GM21825 (cell line): ENCODE results near the gene TAP2.

Experiments
- ATAC-seq: cut with Tn5 transposase; IDR thresholded peaks from one replicate; pipeline ENCODE4 v1.9.1; 2021; ENCODE audit warnings: mild to moderate bottlenecking, moderate library complexity; ENCODE audit not compliant: unreplicated experiment

The TAP2 gene

GRCh38 chr6:32854376-32855178 is 16.0 kb upstream of the TAP2 start:
- ATAC-seq: peak; percentile 17

- ATAC-seq: peak; percentile 79
Observed at GRCh38 chr6:32853541-32854375, 15.2 kb upstream of the TAP2 start, which contains the start of the genes PSMB9 and TAP1. PSMB9 (plus strand) TSS chr6:32854192; CDS start chr6:32854230, 38 bp downstream. TAP1 (minus strand) TSS chr6:32853704; CDS start chr6:32853636, 68 bp downstream.

DNA sequence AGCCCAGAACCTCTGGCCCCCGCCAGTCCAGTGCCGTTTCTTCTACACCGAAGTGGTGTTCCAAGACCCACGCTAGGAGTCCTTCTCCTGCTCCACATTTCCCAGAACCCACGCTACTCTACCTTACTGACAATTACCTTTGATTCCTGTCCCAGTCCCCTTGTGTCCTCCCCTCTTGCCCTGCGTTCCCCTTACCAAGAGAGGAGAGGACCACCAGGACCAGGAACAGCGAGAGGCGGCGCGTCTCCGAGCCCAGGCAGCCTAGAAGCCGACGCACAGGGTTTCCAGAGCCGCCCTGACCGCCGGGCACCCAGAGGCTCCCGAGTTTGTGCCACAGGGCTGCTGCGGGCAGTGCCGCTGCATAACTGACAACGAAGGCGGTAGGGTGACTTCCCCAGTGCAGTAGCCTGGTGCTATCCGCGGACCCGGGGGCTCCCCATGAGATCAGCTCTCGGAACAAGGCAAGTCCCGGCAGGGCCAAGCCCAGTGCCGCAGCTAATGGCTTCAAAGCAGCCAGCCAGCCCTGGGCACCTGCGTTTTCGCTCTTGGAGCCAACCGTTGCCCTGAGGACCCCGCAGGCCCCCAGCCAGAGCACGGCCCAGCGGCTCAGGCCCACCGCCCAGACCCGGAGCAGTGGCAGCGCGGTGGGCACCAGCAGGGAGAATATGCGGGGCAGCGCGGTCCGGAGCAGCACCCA is 14.5 kb upstream of the TAP2 start:
- ATAC-seq: peak; percentile 17

GRCh38 chr6:32852018-32852843 is 13.7 kb upstream of the TAP2 start:
- no peak for ATAC-seq

DNA sequence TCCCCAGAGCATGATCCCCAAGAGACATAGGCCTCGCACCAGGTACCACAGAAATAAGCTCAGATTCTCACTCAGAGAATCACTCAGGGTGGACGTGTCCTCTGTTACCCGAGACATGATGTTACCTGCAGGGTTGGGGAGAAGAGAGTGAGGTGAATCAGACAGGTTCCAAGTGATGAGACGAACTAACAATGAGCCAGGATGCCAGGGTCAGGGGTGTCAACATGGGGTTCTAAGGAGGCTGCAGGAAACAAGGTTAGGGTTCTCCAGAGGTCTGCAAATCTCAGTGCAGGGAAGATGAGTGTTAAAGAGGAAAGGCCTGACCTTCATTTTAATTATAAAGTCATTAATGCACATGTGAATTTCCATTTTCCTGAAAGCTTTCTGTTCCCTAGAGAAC is 12.5 kb upstream of the TAP2 start:
- no peak for ATAC-seq

- no peak for ATAC-seq
Observed at GRCh38 chr6:32849126-32849525, 10.6 kb upstream of the TAP2 start.

DNA sequence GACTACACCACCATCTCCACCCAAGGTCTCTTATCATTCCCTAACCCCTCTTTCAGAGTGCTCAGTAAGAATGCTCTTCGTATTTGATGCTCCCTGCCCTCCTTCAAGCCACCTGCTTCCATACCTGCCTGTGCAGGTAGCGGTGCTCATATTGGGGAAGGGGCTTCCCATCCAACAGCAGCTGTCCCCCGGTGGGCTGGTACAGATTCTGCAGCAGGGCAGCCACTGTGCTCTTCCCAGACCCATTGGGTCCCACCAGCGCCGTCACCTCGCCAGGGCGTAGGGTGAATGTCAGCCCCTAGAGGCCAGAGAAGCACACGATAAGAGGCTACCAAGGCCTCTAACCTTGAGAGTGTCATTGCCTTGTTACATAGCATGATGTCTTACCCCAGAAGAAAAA is 9.3 kb upstream of the TAP2 start:
- no peak for ATAC-seq

GRCh38 chr6:32847004-32847403 is 8.5 kb upstream of the TAP2 start:
- no peak for ATAC-seq

DNA sequence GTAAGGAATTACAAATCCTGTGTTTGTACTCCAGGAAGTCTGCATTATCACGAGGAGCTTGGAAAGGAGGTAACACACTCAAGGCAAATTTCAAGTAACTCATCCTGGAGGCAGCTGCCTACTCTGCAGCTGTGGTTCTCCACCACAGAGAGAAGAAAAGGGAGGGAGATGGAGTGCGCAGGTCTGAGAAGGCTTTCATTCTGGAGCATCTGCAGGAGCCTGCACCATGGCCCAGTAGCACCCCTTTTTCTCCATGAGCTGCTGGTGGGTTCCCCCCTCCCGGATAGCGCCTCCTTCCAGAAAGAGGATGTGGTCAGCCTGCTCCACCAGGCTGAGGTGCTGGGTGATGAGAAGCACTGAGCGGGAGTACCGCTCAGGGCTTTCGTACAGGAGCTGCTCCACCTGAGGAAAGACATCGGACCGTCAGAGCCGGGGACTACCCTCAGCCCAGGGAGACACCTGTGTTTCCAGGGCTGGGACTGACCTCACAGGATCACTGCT is 6.9 kb upstream of the TAP2 start:
- no peak for ATAC-seq

DNA sequence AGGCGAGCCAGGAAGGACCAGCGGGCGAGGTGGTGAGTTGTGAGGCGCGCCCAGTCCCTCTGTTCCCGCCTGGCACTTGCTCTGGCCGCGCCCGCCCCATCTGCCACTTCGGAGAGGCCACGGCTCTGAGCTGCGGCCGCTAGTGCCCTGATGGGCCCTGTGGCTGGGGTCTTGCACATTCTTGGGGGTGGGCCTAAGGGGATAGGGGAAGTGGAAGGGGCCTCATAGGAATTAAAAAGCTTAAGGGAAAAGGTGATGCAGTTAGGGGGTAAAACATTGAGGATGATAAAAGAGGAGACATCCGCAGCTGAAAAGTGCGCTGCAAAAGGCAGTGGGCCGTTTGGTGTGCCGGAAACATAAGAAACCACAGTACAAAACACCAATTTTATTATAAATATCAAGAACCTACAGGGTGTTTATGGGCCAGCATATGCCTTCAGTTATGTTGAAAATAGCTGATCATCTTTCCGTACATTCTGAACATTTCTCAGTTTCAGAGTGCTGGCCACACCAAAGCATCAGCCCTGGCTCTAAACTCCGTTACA is 6.4 kb upstream of the TAP2 start:
- ATAC-seq: no peak

DNA sequence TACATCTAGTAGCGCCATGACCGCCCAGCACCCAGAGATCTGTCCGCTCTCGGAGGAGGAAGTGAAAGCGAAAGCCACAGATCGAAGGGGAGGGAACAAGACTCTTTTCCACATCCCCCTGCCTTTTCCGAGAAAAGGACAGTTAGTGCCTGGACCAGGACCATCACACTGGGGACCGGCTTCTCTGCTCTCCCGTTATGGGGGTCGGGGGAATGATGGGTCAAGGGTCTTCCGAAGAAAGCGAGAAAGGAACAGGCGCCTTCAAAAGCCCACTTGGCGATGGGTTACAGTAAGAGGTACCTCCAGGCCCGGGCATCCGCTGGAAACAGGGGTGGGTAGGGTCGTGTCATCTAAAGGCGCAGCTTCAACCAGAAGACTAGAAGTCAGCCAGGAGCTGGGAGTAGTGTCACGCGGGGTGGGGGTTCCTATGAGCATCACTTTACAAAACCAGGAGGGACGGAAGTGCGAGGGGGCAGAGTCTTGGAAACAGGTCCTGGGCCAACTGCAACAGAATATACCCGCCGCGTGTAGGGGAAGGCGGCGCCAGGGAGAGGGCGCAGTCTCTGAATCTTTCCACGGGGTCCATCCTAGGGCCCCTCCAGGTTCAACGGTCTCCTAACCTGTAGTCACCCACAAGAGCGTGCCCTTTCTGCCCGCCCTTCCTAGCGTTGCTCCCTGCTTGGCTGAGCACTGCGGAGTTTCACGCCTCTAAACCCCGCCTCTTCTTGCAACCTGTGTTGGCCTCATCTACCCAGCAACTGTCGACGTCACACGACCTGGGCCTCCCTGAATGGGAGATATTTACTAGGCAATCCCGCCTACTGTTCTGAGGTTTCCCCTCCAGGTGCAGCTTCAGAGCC is 5.7 kb upstream of the TAP2 start, which contains the start of gene PSMB8:
TSS of gene PSMB8 (minus strand) at position 69 of the 860 bp plus-strand sequence. CDS start at position 18, 51 bp downstream.
- ATAC-seq: peak; percentile 58

GRCh38 chr6:32843331-32843978 is 4.9 kb upstream of the TAP2 start:
- ATAC-seq: no peak

DNA sequence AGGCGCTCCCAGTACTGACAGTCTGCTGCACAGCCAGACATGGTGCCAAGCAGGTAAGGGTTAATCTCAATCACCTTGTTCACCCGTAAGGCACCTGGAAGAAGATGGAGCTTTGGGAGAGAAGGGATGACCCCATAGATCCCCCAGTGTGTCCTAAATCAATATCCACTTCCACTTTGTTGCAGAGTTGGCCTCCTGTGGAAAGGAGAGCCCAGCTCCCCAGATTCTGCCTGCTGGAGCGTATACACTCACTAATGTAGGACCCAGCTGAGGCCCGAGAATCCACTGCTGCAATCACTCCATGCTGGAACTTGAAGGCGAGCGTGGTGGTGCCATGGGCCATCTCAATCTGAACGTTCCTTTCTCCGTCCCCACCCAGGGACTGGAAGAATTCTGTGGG is 4.2 kb upstream of the TAP2 start:
- no peak for ATAC-seq

DNA sequence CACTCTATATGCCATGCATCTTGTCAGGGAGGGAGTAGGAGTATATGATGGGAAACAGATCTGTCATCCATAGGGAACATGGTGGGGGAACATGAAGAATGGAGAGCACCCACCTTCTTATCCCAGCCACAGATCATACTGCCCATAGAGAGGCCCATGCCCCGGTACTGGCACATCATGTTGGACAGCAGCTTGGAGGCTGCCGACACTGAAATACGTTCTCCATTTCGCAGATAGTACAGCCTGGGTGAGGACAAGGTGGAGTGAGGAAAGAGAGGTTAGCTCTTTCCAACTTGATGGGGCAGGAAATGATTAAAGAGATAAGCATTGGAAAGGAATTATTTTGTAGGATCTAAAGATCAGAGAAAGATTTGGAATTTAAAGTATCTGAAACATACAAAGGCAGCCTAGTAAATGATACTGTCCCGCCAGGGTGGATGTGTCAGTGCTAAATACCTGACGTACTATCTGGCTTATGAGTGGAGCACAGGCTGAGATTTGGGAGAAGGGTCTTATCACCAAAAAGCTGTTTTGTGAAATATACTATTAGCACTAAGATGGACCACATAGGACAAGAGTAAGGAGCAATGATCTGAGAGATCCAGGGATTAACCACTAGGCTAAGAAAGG is 3.6 kb upstream of the TAP2 start:
- ATAC-seq: no peak

- ATAC-seq: no peak
Observed at GRCh38 chr6:32840604-32841246, 2.2 kb upstream of the TAP2 start.

GRCh38 chr6:32839356-32839755 is 817 bp upstream of the TAP2 start:
- ATAC-seq: no peak

DNA sequence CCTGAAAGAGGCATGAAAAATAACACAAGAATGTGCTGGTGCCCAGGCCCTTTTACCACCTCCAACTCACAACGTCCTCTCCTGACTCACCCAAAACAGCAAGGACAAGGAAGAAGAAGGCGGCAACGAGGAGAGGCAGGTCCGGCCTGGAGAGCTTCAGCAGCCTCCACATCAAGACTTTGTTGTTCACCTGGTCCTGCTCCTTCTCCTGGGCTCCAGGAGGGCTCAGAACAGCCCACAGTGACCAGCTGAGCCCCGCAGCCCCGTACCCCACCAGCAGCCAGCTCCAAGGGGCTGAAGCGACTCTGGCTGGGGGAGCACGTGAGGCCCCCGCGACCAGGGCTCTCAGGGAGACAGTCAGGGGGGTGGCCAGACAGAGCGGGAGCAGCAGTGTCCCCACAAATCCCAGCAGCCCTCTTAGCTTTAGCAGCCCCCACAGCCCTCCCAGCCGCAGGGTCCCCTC is 857 bp downstream of the TAP2 start:
- ATAC-seq: peak; percentile 4
